Renal cortex interstitium (tissue), 11 donors: Measurements from ENCODE around the gene EGF. TPM values are rescaled to one million over a fixed set of nuclear protein-coding genes. Genes with fewer than 3 reads are reported as not detected.
"Not testable (repeated sequence)": the region's sequence is repeated elsewhere in the genome, so short reads cannot be mapped to it uniquely, and the experiment has no call there.

Source experiments
- DNase-seq, 11 donors: peaks; one replicate each; pipeline ENCODE4 v3.0.0-alpha.2; 2013; ENCODE audit warnings: low read depth in 9 of 11, low spot score in 4 of 11; ENCODE audit errors: extremely low read depth in 1 of 11
- polyA plus RNA-seq, 3 donors: library from polyadenylated mRNA; unstranded; fragments of 120-200 nt; gene quantifications; one replicate each; pipeline ENCODE4 v1.2.1, GENCODE V29; 2013; ENCODE audit not compliant: insufficient read length in 3 of 3

EGF gene
- polyA plus RNA-seq, 3 donors, result 2.0 to 8.4 (median 3.1) TPM

- DNase-seq, result no peak
These were observed 4.0 kb upstream of the EGF start for GRCh38 chr4:109908731-109909130.

GRCh38 chr4:109910256-109910655 is 2.4 kb upstream of the EGF start:
- DNase-seq, result peak in 1 of 11 donors; percentile 24

DNA sequence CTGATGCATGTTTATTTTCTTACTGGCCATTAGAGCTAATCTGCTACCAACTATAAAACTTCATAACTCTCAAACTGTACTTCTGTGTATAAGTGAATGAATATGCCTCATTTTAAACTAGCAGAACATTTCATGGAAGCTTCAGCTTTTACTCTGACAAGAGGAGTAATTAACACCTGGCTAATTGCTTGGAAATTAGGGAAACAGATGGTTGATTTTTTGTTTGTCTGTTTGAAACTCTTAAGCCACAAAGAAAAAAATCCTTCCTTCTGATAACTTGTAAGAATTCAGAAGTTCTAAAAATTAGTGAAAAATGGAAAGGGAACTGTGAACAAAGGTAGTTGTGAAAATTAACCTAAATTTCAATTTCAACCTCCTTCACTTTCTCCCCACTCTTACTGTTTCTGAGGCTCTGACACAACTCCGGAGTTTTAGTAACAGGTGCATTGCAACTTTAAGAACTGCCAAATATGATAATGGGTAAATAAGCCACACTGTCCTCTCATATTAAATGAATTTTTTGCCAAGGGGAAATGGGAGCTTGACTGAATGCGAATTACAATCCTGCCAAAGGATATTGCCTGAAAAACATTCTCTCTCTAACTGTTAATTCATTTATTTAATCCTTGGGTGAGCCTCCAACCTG is 1.0 kb downstream of the EGF start:
- no peak for DNase-seq

- no peak for DNase-seq
These were observed 1.6 kb downstream of the EGF start for GRCh38 chr4:109914322-109914721.

DNA sequence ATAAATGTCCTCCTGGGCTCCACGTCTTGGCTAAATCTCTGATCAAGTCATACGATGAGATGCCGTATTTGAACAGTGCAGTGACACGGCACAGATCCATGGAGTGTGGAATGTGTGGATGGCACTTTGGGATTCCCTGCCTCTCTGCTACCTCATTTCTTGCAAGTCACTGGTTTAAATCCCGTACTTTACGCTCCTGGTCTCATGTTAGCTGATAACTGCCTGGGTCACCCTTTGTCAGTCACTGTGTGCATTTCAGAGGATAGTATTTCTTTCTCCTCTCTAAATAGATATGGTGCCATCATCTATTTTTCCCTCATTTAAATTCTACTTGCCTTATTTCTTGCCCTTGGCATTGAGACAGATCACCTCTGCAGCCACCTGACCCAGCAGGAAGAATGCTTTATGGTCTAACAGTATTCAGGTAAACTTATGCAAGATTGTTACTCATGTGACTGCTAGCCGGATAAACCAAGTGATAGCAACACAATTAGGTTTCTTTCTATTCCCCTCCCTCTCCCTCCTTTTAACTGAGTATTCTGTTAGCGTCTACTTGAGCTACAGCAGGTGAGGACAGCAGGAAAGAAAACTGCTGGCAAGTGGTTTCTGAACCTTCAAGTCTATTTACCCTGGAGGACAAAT is 2.8 kb downstream of the EGF start:
- no peak for DNase-seq

- no peak for DNase-seq
These were observed 3.3 kb downstream of the EGF start for GRCh38 chr4:109916027-109916409.

DNA sequence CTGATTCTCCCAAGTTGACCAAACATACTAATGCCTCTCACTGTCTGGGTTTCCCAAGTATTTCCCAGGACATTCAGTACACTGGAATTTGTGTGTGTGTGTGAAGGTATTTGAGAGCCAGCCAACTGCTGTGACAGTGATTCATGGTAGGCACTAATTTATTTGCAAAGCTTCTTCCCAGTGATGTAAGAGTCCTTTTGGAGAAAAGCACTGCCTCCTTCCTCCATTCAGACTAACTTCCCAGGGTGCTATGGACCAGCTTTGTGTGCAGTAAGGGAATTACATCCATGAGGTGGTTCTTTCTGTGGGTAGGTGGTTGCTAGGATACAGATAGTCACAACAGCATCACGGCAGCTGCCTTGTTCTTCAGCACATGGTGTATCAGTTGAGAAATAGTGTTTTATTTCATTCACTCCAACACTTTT is 8.7 kb downstream of the EGF start:
- no peak for DNase-seq

DNA sequence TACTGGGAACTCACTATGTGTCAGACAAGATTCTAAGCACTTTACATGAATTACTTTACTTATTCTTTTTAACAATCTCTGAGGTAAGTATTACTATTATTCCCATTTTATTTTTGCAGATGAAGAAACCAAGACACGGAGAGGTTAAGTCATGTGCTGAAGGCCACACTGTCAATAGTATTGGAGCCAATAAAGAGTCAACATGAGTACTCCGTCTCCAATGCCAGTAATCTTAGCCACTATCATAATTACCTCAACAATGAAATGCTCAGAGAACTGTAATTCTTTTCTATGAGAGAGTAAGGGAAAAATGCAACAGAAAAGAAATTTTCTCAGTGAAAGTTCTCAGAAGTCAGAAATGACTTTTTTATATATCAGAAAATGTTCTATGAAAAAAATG is 12.7 kb downstream of the EGF start:
- no peak for DNase-seq

DNA sequence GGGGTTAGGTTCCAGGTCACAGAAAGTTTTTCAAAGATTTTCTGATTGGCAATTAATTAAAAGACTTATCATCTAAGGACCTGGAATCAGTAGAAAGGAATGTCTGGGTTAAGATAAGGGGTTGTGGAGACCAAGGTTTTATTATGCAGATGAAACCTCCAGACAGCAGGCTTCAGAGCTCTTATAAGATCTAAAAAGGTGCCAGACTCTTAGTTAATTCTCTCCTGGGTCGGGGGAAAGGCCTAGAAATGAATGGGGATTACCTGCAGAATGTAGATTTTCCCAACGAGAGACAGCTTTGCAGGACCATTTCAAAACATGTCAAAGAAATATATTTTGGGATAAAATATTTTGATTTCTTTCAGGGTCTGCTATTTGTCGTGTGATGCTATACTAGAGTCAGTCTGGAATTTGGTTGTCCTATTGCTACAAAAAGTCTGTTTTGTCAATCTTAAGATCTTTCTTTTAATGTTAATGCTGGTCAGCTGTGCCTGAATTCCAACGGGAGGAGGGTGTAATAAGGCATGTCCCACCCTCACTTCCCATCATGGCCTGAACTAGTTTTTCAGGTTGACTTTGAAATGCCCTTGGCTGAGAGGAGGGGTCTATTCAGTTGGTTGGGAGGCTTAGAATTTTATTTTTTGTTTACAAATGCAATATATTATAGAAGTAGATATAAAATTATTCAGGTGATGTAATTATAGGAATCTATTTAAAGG is 15.8 kb downstream of the EGF start:
- DNase-seq, result no peak

- DNase-seq, result no peak
These were observed 17.8 kb downstream of the EGF start for GRCh38 chr4:109930464-109930863.

DNA sequence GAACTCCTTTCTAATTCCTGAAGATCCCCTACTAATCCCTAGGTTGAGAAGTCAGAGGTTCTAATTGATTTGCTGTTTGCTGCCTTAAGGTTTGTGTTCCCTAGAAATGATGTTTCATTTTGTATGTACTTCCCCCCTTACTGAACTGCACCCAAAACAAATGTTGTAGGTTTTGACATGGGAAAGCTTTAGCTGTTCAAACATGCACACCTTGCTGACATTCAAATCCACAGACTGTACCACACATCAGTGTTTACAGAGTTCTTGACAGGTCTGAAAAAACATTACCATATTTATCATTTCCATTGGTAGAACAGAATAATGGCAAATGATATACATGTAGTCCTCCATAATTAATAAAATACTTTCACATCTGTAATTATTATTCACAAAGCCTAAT is 18.2 kb downstream of the EGF start:
- no peak for DNase-seq

GRCh38 chr4:109931318-109931717 is 18.6 kb downstream of the EGF start:
- DNase-seq, result no peak

DNA sequence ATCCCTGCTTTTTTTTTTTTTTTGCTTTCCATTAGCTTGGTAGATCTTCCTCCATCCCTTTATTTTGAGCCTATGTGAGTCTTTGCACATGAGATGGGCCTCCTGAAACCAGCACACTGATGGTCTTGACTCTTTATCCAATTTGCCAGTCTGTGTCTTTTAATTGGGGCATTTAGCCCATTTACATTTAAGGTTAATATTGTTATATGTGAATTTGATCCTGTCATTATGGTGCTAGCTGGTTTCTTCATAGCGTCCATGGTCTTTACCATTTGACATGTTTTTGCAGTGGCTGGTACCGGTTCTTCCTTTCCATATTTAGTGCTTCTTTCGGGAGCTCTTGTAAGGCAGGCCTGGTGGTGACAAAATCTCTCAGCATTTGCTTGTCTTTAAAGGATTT is 24.7 kb downstream of the EGF start:
- DNase-seq, result not testable (repeated sequence)

- DNase-seq, result no peak
These were observed 26.5 kb downstream of the EGF start for GRCh38 chr4:109939190-109939589.

GRCh38 chr4:109942292-109942926 is 29.7 kb downstream of the EGF start:
- DNase-seq, result no peak

DNA sequence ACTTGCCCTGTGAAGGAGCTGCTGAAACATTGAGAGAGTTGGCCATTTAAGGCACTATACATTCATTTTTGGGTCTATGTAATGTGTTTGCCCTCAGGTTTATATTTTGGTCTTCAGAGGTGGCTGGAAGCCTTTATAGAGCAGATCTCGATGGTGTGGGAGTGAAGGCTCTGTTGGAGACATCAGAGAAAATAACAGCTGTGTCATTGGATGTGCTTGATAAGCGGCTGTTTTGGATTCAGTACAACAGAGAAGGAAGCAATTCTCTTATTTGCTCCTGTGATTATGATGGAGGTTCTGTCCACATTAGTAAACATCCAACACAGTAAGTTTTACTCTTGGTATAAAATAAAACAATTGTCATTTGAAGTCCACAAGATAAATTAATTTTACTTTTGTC is 31.1 kb downstream of the EGF start:
- no peak for DNase-seq

- DNase-seq, result no peak
These were observed 31.9 kb downstream of the EGF start for GRCh38 chr4:109944591-109944990.

DNA sequence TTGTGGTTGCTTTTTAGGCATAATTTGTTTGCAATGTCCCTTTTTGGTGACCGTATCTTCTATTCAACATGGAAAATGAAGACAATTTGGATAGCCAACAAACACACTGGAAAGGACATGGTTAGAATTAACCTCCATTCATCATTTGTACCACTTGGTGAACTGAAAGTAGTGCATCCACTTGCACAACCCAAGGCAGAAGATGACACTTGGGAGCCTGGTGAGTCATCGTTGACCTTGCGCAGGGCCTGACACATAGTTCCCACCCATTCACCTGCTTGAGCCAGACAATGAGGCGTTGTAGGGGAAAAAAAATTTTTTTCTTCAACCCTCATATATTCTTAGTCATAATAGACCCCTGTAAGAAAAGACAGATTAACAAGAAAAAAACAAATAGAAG is 32.4 kb downstream of the EGF start:
- DNase-seq, result no peak

DNA sequence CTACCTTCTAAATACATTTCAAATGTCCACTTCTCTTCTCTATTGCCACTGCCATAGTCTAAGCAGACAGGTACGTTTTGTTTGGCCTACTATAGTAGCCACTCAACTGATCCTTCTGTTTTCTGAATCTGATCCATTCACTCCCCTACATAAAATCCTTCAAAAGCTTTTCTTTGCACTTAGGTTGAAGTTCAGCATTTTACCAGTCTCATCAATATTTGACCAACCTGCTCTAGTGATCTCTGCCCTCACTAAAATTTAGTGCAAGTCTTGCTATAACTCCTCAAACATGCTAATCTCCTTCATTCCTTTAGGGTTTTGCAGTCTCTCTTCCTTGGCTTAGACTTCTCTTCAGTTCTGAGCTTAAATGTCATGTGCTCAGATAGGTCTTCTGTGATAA is 33.4 kb downstream of the EGF start:
- DNase-seq, result no peak

GRCh38 chr4:109947457-109947856 is 34.8 kb downstream of the EGF start:
- DNase-seq, result no peak
